GM18870 (cell line): Measurements from ENCODE around the gene NES.

Source experiments
- ATAC-seq: cut with Tn5 transposase; IDR thresholded peaks from one replicate; pipeline ENCODE4 v1.9.1; 2021; ENCODE audit warnings: moderate library complexity; ENCODE audit not compliant: unreplicated experiment

The NES gene

DNA sequence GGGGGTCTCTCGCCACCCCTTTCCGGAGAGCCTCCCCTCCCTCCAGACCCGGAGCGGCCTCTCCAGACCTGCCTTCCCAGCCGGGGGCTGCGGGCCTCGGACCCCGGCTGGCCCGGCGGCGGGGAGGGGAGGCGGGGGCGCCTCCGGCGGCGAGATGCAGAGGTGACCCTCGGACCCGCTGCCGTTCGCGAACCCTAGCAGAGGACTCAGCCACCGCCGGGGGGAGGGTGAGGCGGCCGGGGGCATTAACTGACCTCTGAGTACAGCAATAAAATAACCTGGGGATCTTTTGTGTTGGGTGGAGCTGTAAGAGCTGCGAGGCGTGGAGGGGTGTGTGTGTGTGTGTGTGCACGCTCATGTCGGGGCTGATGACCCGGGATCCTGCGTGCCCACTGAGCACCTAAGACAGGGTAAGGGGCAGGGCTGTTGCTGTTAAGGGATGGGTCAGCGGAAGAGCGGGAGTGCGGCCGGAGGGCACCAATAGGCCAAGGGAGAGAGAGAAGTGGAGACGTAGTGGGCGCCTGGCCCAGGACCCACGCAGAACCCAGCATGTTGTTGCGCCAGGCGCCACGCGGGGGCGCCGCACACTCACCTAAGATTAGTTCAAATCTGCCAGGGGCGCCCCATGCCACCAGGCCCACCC is 51.6 kb downstream of the NES start:
- no peak for ATAC-seq

DNA sequence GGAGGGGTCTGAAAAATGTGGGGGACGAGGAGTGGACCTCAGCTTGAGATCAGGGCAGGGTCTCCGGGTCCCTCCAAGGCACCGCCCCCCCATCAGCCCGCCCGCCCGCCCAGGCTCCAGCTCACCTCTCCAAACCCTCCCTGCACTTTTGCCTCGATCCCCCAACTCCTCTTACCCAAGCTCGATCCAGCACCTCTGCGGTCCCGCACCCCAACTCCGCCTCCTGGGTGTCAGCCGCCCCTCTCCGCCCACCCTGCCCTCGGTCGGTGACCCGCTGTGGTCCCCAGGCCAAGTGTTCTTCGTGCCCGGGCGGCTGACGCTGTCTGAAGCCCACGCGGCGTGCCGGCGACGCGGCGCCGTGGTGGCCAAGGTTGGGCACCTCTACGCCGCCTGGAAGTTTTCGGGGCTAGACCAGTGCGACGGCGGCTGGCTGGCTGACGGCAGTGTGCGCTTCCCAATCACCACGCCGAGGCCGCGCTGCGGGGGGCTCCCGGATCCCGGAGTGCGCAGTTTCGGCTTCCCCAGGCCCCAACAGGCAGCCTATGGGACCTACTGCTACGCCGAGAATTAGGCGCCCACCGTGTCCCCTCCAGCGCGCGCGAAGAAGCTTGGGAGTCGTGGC is 52.3 kb downstream of the NES start:
- ATAC-seq: no peak

DNA sequence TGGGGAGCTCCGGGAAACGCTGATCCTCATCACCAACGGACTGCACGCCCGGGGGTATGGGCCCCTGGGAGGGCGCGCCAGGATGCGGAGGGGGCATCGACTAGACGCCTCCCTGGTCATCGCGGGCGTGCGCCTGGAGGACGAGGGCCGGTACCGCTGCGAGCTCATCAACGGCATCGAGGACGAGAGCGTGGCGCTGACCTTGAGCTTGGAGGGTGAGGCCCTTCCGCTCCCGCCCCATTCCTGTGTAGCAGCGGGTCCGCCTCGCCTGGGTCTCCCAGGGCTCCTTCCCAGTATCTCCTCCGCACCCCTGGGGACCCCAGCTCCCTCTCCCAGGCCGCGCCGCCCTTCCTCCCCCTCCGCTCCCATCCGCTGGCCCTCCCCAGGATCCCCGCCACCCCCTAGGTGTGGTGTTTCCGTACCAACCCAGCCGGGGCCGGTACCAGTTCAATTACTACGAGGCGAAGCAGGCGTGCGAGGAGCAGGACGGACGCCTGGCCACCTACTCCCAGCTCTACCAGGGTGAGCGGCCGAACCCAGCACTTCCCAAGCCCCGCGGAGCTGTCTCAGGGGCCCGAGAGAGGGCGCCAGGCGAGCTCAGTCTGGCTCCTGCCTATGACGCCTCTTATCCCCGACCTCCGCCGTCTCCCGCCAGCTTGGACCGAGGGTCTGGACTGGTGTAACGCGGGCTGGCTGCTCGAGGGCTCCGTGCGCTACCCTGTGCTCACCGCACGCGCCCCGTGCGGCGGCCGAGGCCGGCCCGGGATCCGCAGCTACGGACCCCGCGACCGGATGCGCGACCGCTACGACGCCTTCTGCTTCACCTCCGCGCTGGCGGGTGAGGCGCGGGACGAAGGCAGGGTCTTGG is 53.0 kb downstream of the NES start:
- ATAC-seq: no peak

DNA sequence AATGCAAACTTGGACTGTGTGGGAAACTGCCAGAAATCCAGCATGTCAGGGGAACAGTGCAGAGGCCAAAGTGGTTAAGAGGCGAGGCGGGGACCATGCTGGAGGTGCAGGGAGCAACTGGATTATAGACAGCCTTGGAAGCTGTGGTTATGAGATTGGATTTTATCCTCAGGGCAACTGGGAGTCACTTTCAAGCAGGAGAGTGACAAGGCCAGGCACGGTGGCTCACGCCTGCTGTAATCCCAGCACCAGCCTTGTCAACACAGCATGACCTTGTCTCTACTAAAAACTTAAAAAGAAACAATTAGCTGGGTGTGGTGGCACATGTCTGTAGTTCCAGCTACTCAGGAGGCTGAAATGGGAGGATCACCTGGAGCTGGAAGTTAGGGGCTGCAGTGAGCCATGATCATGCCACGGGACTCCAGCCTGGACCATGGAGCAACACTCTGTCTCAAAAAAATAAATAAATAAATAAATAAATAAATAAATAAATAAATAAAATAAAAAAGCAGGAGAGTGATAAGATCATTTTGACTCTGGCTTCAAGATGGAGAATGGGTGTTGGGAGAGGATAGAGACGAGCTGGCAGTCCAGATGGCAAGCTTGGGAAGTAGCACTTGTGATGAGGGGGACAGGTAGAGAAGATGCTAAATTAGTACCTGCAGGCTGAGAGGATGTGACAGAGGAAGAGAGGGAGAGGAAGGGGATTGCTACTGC is 54.5 kb downstream of the NES start:
- no peak for ATAC-seq

DNA sequence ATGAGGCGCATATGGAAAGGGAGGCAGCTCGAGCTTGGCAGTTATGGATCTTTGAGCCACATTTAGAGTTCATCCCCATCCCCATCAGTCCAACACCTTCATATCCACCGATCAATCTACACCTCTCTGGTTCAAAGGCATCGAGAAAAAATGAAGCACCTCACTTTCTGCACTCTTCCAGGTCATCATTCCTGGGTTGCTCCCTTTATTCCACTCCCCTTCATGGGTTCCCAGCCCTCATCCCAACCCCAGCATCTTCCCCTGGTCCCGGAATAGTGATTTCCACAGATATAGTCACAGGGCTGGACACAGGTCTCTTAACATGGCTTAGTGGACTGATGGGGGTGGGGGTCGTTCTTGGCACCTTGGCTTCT is 57.6 kb downstream of the NES start:
- ATAC-seq: no peak

DNA sequence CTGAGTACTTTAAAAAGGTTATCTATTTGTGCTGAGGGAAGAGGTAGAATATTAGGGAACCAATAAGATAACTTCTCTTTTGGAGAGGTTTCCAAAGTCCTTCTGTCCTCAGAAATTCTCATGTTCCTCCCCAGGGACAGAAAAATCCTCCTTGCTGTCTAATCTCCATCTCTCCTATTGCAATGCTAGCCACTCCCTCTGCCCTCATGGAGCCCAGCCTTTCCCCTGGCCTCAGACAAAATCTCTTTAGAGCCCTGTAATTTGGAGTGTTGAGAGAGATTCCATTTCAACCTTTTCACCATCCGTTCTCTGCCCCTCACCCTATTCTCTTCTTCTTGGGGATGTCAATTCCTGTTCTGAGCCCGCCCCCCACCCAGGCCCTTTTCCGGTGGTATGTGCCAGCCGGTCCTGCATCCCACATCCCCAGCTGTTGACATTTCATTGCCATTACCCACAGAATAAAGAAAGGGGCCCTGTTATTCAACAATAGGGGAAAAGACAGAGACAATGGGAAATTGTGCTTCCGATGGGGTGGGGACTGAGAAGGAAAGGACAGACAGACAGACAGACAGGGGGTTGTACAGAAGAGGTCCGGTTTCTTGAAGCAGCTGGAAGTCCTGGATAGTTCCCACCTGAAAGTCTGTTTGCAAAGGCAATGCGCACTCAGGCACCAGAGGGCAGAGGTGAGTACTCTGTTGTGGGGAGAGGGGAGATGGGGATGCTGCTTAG is 58.2 kb downstream of the NES start, which contains the start of gene HAPLN2:
TSS of gene HAPLN2 (plus strand) at position 563 of the 729 bp plus-strand sequence. CDS start 4,076 bp downstream, outside the sequence.
- ATAC-seq: no peak
